OCI-LY1 (cell line): ENCODE results near the gene GDI1.
A peak's percentile ranks its signal among the peaks of the same experiment; 100 is the strongest.

Source experiments
- H2AFZ ChIP-seq: fragments of 200-600 bp; sonication (generic), shearing (Covaris generic); 2 replicates; pipeline ENCODE4 v1.6.0; 2014; ENCODE audit warnings: antibody characterized with exemption, mild to moderate bottlenecking, low read length
- H3F3A ChIP-seq: fragments of 200-600 bp; sonication (generic), shearing (Covaris generic); 2 replicates; pipeline ENCODE4 v1.6.0; 2014; ENCODE audit warnings: mild to moderate bottlenecking, antibody characterized with exemption, low read length, moderate library complexity; ENCODE audit not compliant: insufficient read depth
- H3K27ac ChIP-seq: fragments of 200-600 bp; sonication (generic); 2 replicates; pipeline ENCODE4 v1.5.1; 2014; ENCODE audit warnings: low read length, mixed run types, mild to moderate bottlenecking, low read depth; ENCODE audit not compliant: poor library complexity, severe bottlenecking
- H3K27me3 ChIP-seq: fragments of 200-600 bp; sonication (generic); 2 replicates; pipeline ENCODE4 v1.6.0; 2014; ENCODE audit warnings: antibody characterized with exemption, mild to moderate bottlenecking, low read length, moderate library complexity; ENCODE audit not compliant: insufficient read depth
- H3K36me3 ChIP-seq: fragments of 200-600 bp; sonication (generic); 2 replicates; pipeline ENCODE4 v1.6.1; 2014; ENCODE audit warnings: mild to moderate bottlenecking, antibody characterized with exemption, low read length, moderate library complexity, mixed read lengths; ENCODE audit not compliant: insufficient read depth
- H3K4me1 ChIP-seq: fragments of 200-600 bp; sonication (generic); 2 replicates; pipeline ENCODE4 v1.5.1; 2014; ENCODE audit warnings: mild to moderate bottlenecking, low read length, moderate library complexity; ENCODE audit not compliant: insufficient read depth, severe bottlenecking
- H3K4me2 ChIP-seq: fragments of 200-600 bp; sonication (generic), shearing (Covaris generic); 2 replicates; pipeline ENCODE4 v1.6.1; 2014; ENCODE audit warnings: low read length
- H3K4me3 ChIP-seq: fragments of 200-600 bp; sonication (generic); 2 replicates; pipeline ENCODE4 v1.5.1; 2014; ENCODE audit warnings: low read length, low read depth, mild to moderate bottlenecking, mixed read lengths; ENCODE audit not compliant: poor library complexity, severe bottlenecking
- H3K79me2 ChIP-seq: fragments of 200-600 bp; shearing (Covaris generic); 2 replicates; pipeline ENCODE4 v1.6.1; 2016; ENCODE audit warnings: mixed run types, low read length, mixed read lengths; ENCODE audit not compliant: insufficient read depth
- H3K9ac ChIP-seq: fragments of 200-600 bp; sonication (generic), shearing (Covaris generic); 2 replicates; pipeline ENCODE4 v1.6.1; 2014; ENCODE audit warnings: mild to moderate bottlenecking, low read length, mixed read lengths
- H3K9me2 ChIP-seq: fragments of 200-600 bp; sonication (generic), shearing (Covaris generic); 2 replicates; pipeline ENCODE4 v1.6.1; 2014; ENCODE audit warnings: low read depth, mild to moderate bottlenecking, low read length, mixed read lengths
- H3K9me3 ChIP-seq: fragments of 200-600 bp; shearing (Covaris generic); 2 replicates; pipeline ENCODE4 v1.6.1; 2014; ENCODE audit warnings: low read length, mixed read lengths
- H4K20me1 ChIP-seq: fragments of 200-600 bp; sonication (generic), shearing (Covaris generic); 2 replicates; pipeline ENCODE4 v1.6.0; 2016; ENCODE audit warnings: mild to moderate bottlenecking, low read length; ENCODE audit not compliant: insufficient read depth
- CTCF ChIP-seq: fragments of 200-600 bp; sonication (generic), shearing (Covaris generic); IDR thresholded peaks from 2 replicates; pipeline ENCODE4 v1.5.1; 2017; ENCODE audit warnings: mild to moderate bottlenecking, antibody characterized with exemption, low read length, moderate library complexity, mixed read lengths
- EZH2 ChIP-seq: fragments of 200-600 bp; sonication (generic), shearing (Covaris generic); IDR thresholded peaks from 2 replicates; pipeline ENCODE4 v1.8.0; 2017; ENCODE audit warnings: borderline replicate concordance, mixed run types, mild to moderate bottlenecking, antibody characterized with exemption, low read length, moderate library complexity, mixed read lengths

GDI1 gene

GRCh38 chrX:154476821-154477220 lies 39.9 kb downstream of the GDI1 start:
- Histone ChIP-seq H3F3A (no peaks in the 10 kb centered on the region), H3K4me2 (no peak overlapping the region), H3K9me2 (no peaks in the 10 kb centered on the region), H4K20me1 (no peaks in the 10 kb centered on the region), H3K27ac (no peak overlapping the region), H3K4me1 (peaks cover 23% of the 10 kb centered on the region), H3K36me3 (no peaks in the 10 kb centered on the region), H3K79me2 (no peaks in the 10 kb centered on the region), H3K4me3 (no peak overlapping the region), H3K27me3 (no peaks in the 10 kb centered on the region), H3K9me3 (no peaks in the 10 kb centered on the region), H2AFZ (no peak overlapping the region), H3K9ac (no peak overlapping the region)
- no peak for TF ChIP-seq EZH2
- TF ChIP-seq CTCF: no peak

- Histone ChIP-seq H3K27me3 (no peaks in the 10 kb centered on the region), H3K36me3 (no peaks in the 10 kb centered on the region), H3K4me2 (peak overlapping the region; percentile 86), H3K4me3 (peak overlapping the region; percentile 76), H3F3A (no peaks in the 10 kb centered on the region), H3K9me3 (no peaks in the 10 kb centered on the region), H3K9ac (peak overlapping the region; percentile 72), H4K20me1 (no peaks in the 10 kb centered on the region), H3K27ac (no peak overlapping the region), H2AFZ (no peak overlapping the region), H3K9me2 (no peaks in the 10 kb centered on the region), H3K4me1 (peaks cover 35% of the 10 kb centered on the region), H3K79me2 (no peaks in the 10 kb centered on the region)
- no peak for TF ChIP-seq EZH2
- no peak for TF ChIP-seq CTCF
These were observed 41.0 kb downstream of the GDI1 start for GRCh38 chrX:154477891-154478477.

- no peaks in the 10 kb centered on the region for H3F3A ChIP-seq
- peak within 1 kb of the TSS; percentile 86 for H3K4me2 ChIP-seq
- H3K4me1 ChIP-seq: peaks cover 43% of the 10 kb centered on the region
- H3K4me3 ChIP-seq: peak within 1 kb of the TSS; percentile 76
- no peaks in the 10 kb centered on the region for H3K9me3 ChIP-seq
- H3K27ac ChIP-seq: peak within 1 kb of the TSS; percentile 87
- H3K36me3 ChIP-seq: peaks cover 8% of the 10 kb centered on the region; the same call in 1 of the 2 replicates
- no peaks in the 10 kb centered on the region for H4K20me1 ChIP-seq
- no peaks in the 10 kb centered on the region for H3K9me2 ChIP-seq
- TF ChIP-seq EZH2 (no peak), CTCF (no peak)
- H3K27me3 ChIP-seq: no peaks in the 10 kb centered on the region
- no peak within 1 kb of the TSS for H2AFZ ChIP-seq
- H3K79me2 ChIP-seq: no peaks in the 10 kb centered on the region
- H3K9ac ChIP-seq: peak within 1 kb of the TSS; percentile 72
These were observed 42.0 kb downstream of the GDI1 start, which contains the start of gene LAGE3 for GRCh38 chrX:154478728-154479622. TSS of gene LAGE3 (minus strand) at chrX:154479281. CDS start at chrX:154478915, 366 bp downstream.
